ENCODE results near the gene CALML6. TPM values are rescaled to one million over a fixed set of nuclear protein-coding genes. Genes with fewer than 3 reads are reported as not detected.

Gene CALML6
- polyA plus RNA-seq, 1 donor from 2014 or later, result not detected

- Histone ChIP-seq H3K4me3 (ENCODE audit: low read length) (no peak overlapping the region), H3K36me3 (ENCODE audit: insufficient read depth, low read length) (no peaks in the 10 kb centered on the region), H3K4me2 (ENCODE audit: low read length) (no peak overlapping the region), H3F3A (ENCODE audit: insufficient read depth, low read length, poor library complexity, severe bottlenecking) (no peaks in the 10 kb centered on the region), H3K27me3 (ENCODE audit: insufficient read depth, low read depth, low read length) (no peaks in the 10 kb centered on the region), H2AFZ (ENCODE audit: low read depth, low read length) (no peak overlapping the region), H3K79me2 (replicated peaks; ENCODE audit: insufficient read depth, low read length) (no peaks in the 10 kb centered on the region), H3K9ac (ENCODE audit: low read length) (no peak overlapping the region), H3K9me2 (ENCODE audit: insufficient read depth, low read length) (no peaks in the 10 kb centered on the region), H3K27ac (ENCODE audit: low read length) (no peak overlapping the region), H4K20me1 (ENCODE audit: insufficient read depth) (no peaks in the 10 kb centered on the region), H3K9me3 (ENCODE audit: low read length) (no peaks in the 10 kb centered on the region)
- TF ChIP-seq SMC3 (conservative IDR thresholded peaks at IDR 0.05; ENCODE audit: poor library complexity), result no peak
- TF ChIP-seq EZH2 (IDR thresholded peaks at IDR 0.05; ENCODE audit: borderline replicate concordance, insufficient read depth, low read length, poor library complexity, severe bottlenecking), result no peak
- TF ChIP-seq REST (IDR thresholded peaks at IDR 0.05; ENCODE audit: borderline replicate concordance), result no peak
- TF ChIP-seq TAF1 (IDR thresholded peaks at IDR 0.05; ENCODE audit: low read depth), result no peak
- TF ChIP-seq POLR2AphosphoS5 (IDR thresholded peaks at IDR 0.05), result no peak
- no peak for TF ChIP-seq RAD21 (conservative IDR thresholded peaks at IDR 0.05)
- no peak for TF ChIP-seq MXI1 (conservative IDR thresholded peaks at IDR 0.05; ENCODE audit: poor library complexity, severe bottlenecking)
- no peak for TF ChIP-seq EP300 (conservative IDR thresholded peaks at IDR 0.05; ENCODE audit: poor library complexity, severe bottlenecking)
- TF ChIP-seq CTCF (IDR thresholded peaks at IDR 0.05; ENCODE audit: poor library complexity, severe bottlenecking), result no peak
Measured at GRCh38 chr1:1955621-1956094, 40.6 kb downstream of the CALML6 start.

GRCh38 chr1:1956101-1956500 is 41.0 kb downstream of the CALML6 start:
- Histone ChIP-seq H3K79me2 (replicated peaks; ENCODE audit: insufficient read depth, low read length) (no peaks in the 10 kb centered on the region), H3K4me2 (ENCODE audit: low read length) (no peak overlapping the region), H3K9ac (ENCODE audit: low read length) (no peak overlapping the region), H3K4me3 (ENCODE audit: low read length) (no peak overlapping the region), H2AFZ (ENCODE audit: low read depth, low read length) (no peak overlapping the region), H4K20me1 (ENCODE audit: insufficient read depth) (no peaks in the 10 kb centered on the region), H3K9me3 (ENCODE audit: low read length) (no peaks in the 10 kb centered on the region), H3F3A (ENCODE audit: insufficient read depth, low read length, poor library complexity, severe bottlenecking) (no peaks in the 10 kb centered on the region), H3K27me3 (ENCODE audit: insufficient read depth, low read depth, low read length) (no peaks in the 10 kb centered on the region), H3K9me2 (ENCODE audit: insufficient read depth, low read length) (no peaks in the 10 kb centered on the region), H3K36me3 (ENCODE audit: insufficient read depth, low read length) (no peaks in the 10 kb centered on the region), H3K27ac (ENCODE audit: low read length) (no peak overlapping the region)
- TF ChIP-seq POLR2AphosphoS5 (IDR thresholded peaks at IDR 0.05) (no peak), RAD21 (conservative IDR thresholded peaks at IDR 0.05) (no peak), CTCF (IDR thresholded peaks at IDR 0.05; ENCODE audit: poor library complexity, severe bottlenecking) (no peak), EP300 (conservative IDR thresholded peaks at IDR 0.05; ENCODE audit: poor library complexity, severe bottlenecking) (no peak), TAF1 (IDR thresholded peaks at IDR 0.05; ENCODE audit: low read depth) (no peak), EZH2 (IDR thresholded peaks at IDR 0.05; ENCODE audit: borderline replicate concordance, insufficient read depth, low read length, poor library complexity, severe bottlenecking) (no peak), MXI1 (conservative IDR thresholded peaks at IDR 0.05; ENCODE audit: poor library complexity, severe bottlenecking) (no peak), SMC3 (conservative IDR thresholded peaks at IDR 0.05; ENCODE audit: poor library complexity) (no peak), REST (IDR thresholded peaks at IDR 0.05; ENCODE audit: borderline replicate concordance) (no peak)
